Gastrocnemius medialis (tissue), 4 donors: ENCODE measurements around the gene COL4A1. TPM values are rescaled to one million over a fixed set of nuclear protein-coding genes. Genes with fewer than 3 reads are reported as not detected.

Experiments
- ATAC-seq, 2 donors: fragments of 150-250 bp; one replicate each; pipeline ENCODE4 v1.9.1; 2016
- DNase-seq, 2 donors: peaks; one replicate each; pipeline ENCODE4 v3.0.0-alpha.2; 2019
- H3K27ac ChIP-seq, 4 donors: fragments of 200-600 bp; sonication (generic); 1 replicate in 1 of 4; 2 replicates in 3 of 4; pipeline ENCODE4 v1.5.1; 2016 to 2018; ENCODE audit warnings: mild to moderate bottlenecking in 2 of 4, moderate library complexity in 1 of 4
- H3K27me3 ChIP-seq, 3 donors: fragments of 200-600 bp; sonication (generic) in 2 of 3; 1 replicate in 1 of 3; 2 replicates in 2 of 3; pipeline versions ENCODE4 v1.5.1 to v1.6.0; 2016 to 2019; ENCODE audit warnings: mild to moderate bottlenecking in 1 of 3, moderate library complexity in 1 of 3
- H3K36me3 ChIP-seq, 2 donors: fragments of 200-600 bp; sonication (generic) in 1 of 2; one replicate each; pipeline ENCODE4 v1.5.1; 2017 to 2018
- H3K4me1 ChIP-seq, 2 donors: fragments of 200-600 bp; sonication (generic) in 1 of 2; one replicate each; pipeline ENCODE4 v1.5.1; 2016 to 2017; ENCODE audit warnings: mild to moderate bottlenecking in 2 of 2
- H3K4me3 ChIP-seq, 4 donors: fragments of 200-600 bp; sonication (generic) in 3 of 4; 1 replicate in 1 of 4; 2 replicates in 3 of 4; pipeline ENCODE4 v1.5.1; 2016 to 2019; ENCODE audit warnings: mild to moderate bottlenecking in 2 of 4
- H3K9me3 ChIP-seq, 3 donors: fragments of 200-600 bp; sonication (generic) in 2 of 3; 1 replicate in 1 of 3; 2 replicates in 2 of 3; pipeline ENCODE4 v1.5.1; 2016 to 2019
- CTCF ChIP-seq, 5 experiments: fragments of 450-650 bp in 3 of 5; fragments of 200-600 bp in 2 of 5; sonication (generic) in 2 of 5; IDR thresholded peaks in 4 of 5; conservative IDR thresholded peaks in 1 of 5; 1 replicate in 4 of 5; 2 replicates in 1 of 5; pipeline ENCODE4 v1.5.1; 2016 to 2019; ENCODE audit warnings: antibody characterized with exemption in 5 of 5, mild to moderate bottlenecking in 3 of 5, moderate library complexity in 3 of 5
- POLR2A ChIP-seq, 2 donors: fragments of 450-650 bp; IDR thresholded peaks; one replicate each; pipeline ENCODE4 v1.6.1; 2017; ENCODE audit warnings: antibody characterized with exemption in 2 of 2, mild to moderate bottlenecking in 2 of 2, moderate library complexity in 2 of 2
- in situ Hi-C, 4 donors: fragments of 200-750 bp; cut with MboI; loops; one replicate each; pipeline versions ENCODE4 v1.15.0 to v1.8.0; 2017; ENCODE audit warnings: low sequenced_read_pairs in 4 of 4
- intact Hi-C: fragments of 100-400 bp; cut with DNase I; formaldehyde crosslinking; loops from one replicate; pipeline ENCODE4 v1.15.1; 2023; ENCODE audit warnings: low total_unique reads
- total RNA-seq, 4 donors: library from RNA; depleted of rRNA; stranded (reverse); fragments of >200 nt; gene quantifications; one replicate each; pipeline versions ENCODE4 v1.1.0 to v1.2.3, GENCODE V29; 2016

Gene COL4A1
- total RNA-seq, 4 donors from 2014 or later = 60.5 to 127 (median 120) TPM

- Histone ChIP-seq H3K4me1 (no peaks in the 10 kb centered on the region), H3K9me3 (no peaks in the 10 kb centered on the region), H3K4me3 (no peak overlapping the region), H3K36me3 (peaks cover 0 to 11% of the 10 kb centered on the region in 2 donors), H3K27ac (no peak overlapping the region), H3K27me3 (no peaks in the 10 kb centered on the region)
- intact Hi-C loops (no loop called here), in situ Hi-C loops (no loop called here)
- ATAC-seq = no peak
- DNase-seq = no peak
- TF ChIP-seq POLR2A (IDR thresholded peaks at IDR 0.05) = no peak
- TF ChIP-seq CTCF (IDR thresholded peaks at IDR 0.05 in 4 of 5, conservative IDR thresholded peaks at IDR 0.05 in 1 of 5) = no peak
Measured at GRCh38 chr13:110164706-110165105, 142.3 kb downstream of the COL4A1 start.

- intact Hi-C loops = no loop called here
- ATAC-seq (no peak), DNase-seq (no peak)
- no peak for TF ChIP-seq CTCF (IDR thresholded peaks at IDR 0.05 in 4 of 5, conservative IDR thresholded peaks at IDR 0.05 in 1 of 5)
- in situ Hi-C loops = no loop called here
- no peak overlapping the region for H3K4me3 ChIP-seq
- no peaks in the 10 kb centered on the region for H3K9me3 ChIP-seq
- H3K36me3 ChIP-seq = peaks cover 0 to 19% of the 10 kb centered on the region in 2 donors
- no peaks in the 10 kb centered on the region for H3K4me1 ChIP-seq
- no peaks in the 10 kb centered on the region for H3K27me3 ChIP-seq
- H3K27ac ChIP-seq = no peak overlapping the region
Measured at GRCh38 chr13:110162866-110163658, 143.9 kb downstream of the COL4A1 start.

GRCh38 chr13:110162053-110162452 is 144.9 kb downstream of the COL4A1 start:
- H3K27me3 ChIP-seq = no peaks in the 10 kb centered on the region
- in situ Hi-C loops = no loop called here
- ATAC-seq (no peak), DNase-seq (no peak)
- H3K9me3 ChIP-seq = no peaks in the 10 kb centered on the region
- H3K4me3 ChIP-seq = no peak overlapping the region
- no peak for TF ChIP-seq POLR2A (IDR thresholded peaks at IDR 0.05)
- peaks cover 0 to 22% of the 10 kb centered on the region in 2 donors for H3K36me3 ChIP-seq
- no peaks in the 10 kb centered on the region for H3K4me1 ChIP-seq
- no peak overlapping the region for H3K27ac ChIP-seq
- intact Hi-C loops = no loop called here

- peaks cover 0 to 27% of the 10 kb centered on the region in 2 donors for H3K36me3 ChIP-seq
- in situ Hi-C loops (no loop called here), intact Hi-C loops (no loop called here)
- no peaks in the 10 kb centered on the region for H3K4me1 ChIP-seq
- no peak overlapping the region for H3K4me3 ChIP-seq
- no peaks in the 10 kb centered on the region for H3K27me3 ChIP-seq
- TF ChIP-seq POLR2A (IDR thresholded peaks at IDR 0.05) (no peak), CTCF (IDR thresholded peaks at IDR 0.05 in 4 of 5, conservative IDR thresholded peaks at IDR 0.05 in 1 of 5) (no peak)
- DNase-seq (no peak), ATAC-seq (no peak)
- no peak overlapping the region for H3K27ac ChIP-seq
- H3K9me3 ChIP-seq = no peaks in the 10 kb centered on the region
Measured at GRCh38 chr13:110161112-110161882, 145.7 kb downstream of the COL4A1 start.

GRCh38 chr13:110158226-110158625 is 148.7 kb downstream of the COL4A1 start:
- Histone ChIP-seq H3K9me3 (no peaks in the 10 kb centered on the region), H3K4me1 (no peaks in the 10 kb centered on the region), H3K4me3 (no peak overlapping the region), H3K27ac (no peak overlapping the region), H3K27me3 (no peaks in the 10 kb centered on the region), H3K36me3 (peaks cover 0 to 37% of the 10 kb centered on the region in 2 donors)
- in situ Hi-C loops (no loop called here), intact Hi-C loops (no loop called here)
- ATAC-seq (no peak), DNase-seq (no peak)
- no peak for TF ChIP-seq CTCF (IDR thresholded peaks at IDR 0.05 in 4 of 5, conservative IDR thresholded peaks at IDR 0.05 in 1 of 5)
- no peak for TF ChIP-seq POLR2A (IDR thresholded peaks at IDR 0.05)
